GM18508 (cell line): ENCODE results near the gene RAB3GAP2.
"Not testable (repeated sequence)": the region's sequence is repeated elsewhere in the genome, so short reads cannot be mapped to it uniquely, and the experiment has no call there.

Experiments used
- ATAC-seq: cut with Tn5 transposase; IDR thresholded peaks from one replicate; pipeline ENCODE4 v1.9.1; 2021; ENCODE audit warnings: moderate number of reproducible peaks; ENCODE audit not compliant: insufficient read depth, unreplicated experiment

RAB3GAP2 gene

GRCh38 chr1:220157738-220158137 lies 114.5 kb downstream of the RAB3GAP2 start:
- no peak for ATAC-seq

GRCh38 chr1:220156620-220157146 lies 115.6 kb downstream of the RAB3GAP2 start:
- ATAC-seq, result no peak

- ATAC-seq, result no peak
Measured at GRCh38 chr1:220153147-220153546, 119.1 kb downstream of the RAB3GAP2 start.

- no peak for ATAC-seq
Measured at GRCh38 chr1:220151454-220151853, 120.8 kb downstream of the RAB3GAP2 start.

GRCh38 chr1:220149742-220150141 lies 122.5 kb downstream of the RAB3GAP2 start:
- ATAC-seq, result no peak

GRCh38 chr1:220144051-220144450 lies 128.2 kb downstream of the RAB3GAP2 start:
- ATAC-seq, result no peak

GRCh38 chr1:220139966-220140365 lies 132.3 kb downstream of the RAB3GAP2 start:
- ATAC-seq, result no peak

- ATAC-seq, result no peak
Measured at GRCh38 chr1:220137019-220137786, 135.1 kb downstream of the RAB3GAP2 start.

GRCh38 chr1:220135755-220136154 lies 136.5 kb downstream of the RAB3GAP2 start:
- ATAC-seq, result no peak

- ATAC-seq, result no peak
Measured at GRCh38 chr1:220129479-220130210, 142.6 kb downstream of the RAB3GAP2 start.

GRCh38 chr1:220127076-220127475 lies 145.2 kb downstream of the RAB3GAP2 start:
- ATAC-seq, result no peak

GRCh38 chr1:220124542-220124941 lies 147.7 kb downstream of the RAB3GAP2 start:
- ATAC-seq, result no peak

- no peak for ATAC-seq
Measured at GRCh38 chr1:220123889-220124288, 148.4 kb downstream of the RAB3GAP2 start.

- no peak for ATAC-seq
Measured at GRCh38 chr1:220123066-220123465, 149.2 kb downstream of the RAB3GAP2 start.

- ATAC-seq, result no peak
Measured at GRCh38 chr1:220121791-220122530, 150.3 kb downstream of the RAB3GAP2 start.

- no peak for ATAC-seq
Measured at GRCh38 chr1:220119043-220119512, 153.2 kb downstream of the RAB3GAP2 start.

GRCh38 chr1:220113136-220113695 lies 159.0 kb downstream of the RAB3GAP2 start:
- ATAC-seq, result peak; percentile 59

GRCh38 chr1:220112600-220112999 lies 159.7 kb downstream of the RAB3GAP2 start:
- ATAC-seq, result not testable (repeated sequence)

GRCh38 chr1:220110473-220110872 lies 161.8 kb downstream of the RAB3GAP2 start:
- not testable (repeated sequence) for ATAC-seq

GRCh38 chr1:220099826-220100225 lies 172.4 kb downstream of the RAB3GAP2 start:
- ATAC-seq, result no peak
